H9 (cell line): Measurements from ENCODE around the gene ABCB8. TPM values are rescaled to one million over a fixed set of nuclear protein-coding genes. Genes with fewer than 3 reads are reported as not detected.

Source experiments
- DNase-seq: peaks from one replicate; pipeline ENCODE4 v3.0.0-alpha.2; 2017
- H2AFZ ChIP-seq: one replicate; pipeline ENCODE4 v1.6.1; 2013; ENCODE audit warnings: mild to moderate bottlenecking, low read length, control low read depth, moderate library complexity
- H2AK5ac ChIP-seq: 2 replicates; pipeline ENCODE4 v1.6.1; 2013; ENCODE audit warnings: low read length, control low read depth, mixed read lengths; ENCODE audit not compliant: insufficient read length
- H2BK120ac ChIP-seq: one replicate; pipeline ENCODE4 v1.6.1; 2013; ENCODE audit warnings: low read depth, mild to moderate bottlenecking, low read length, control low read depth, inconsistent platforms; ENCODE audit not compliant: poor library complexity, severe bottlenecking
- H2BK12ac ChIP-seq: 2 replicates; pipeline ENCODE4 v1.6.1; 2013; ENCODE audit warnings: low read length, control low read depth, mixed read lengths, low read depth; ENCODE audit not compliant: insufficient read length
- H2BK15ac ChIP-seq: 2 replicates; pipeline ENCODE4 v1.6.1; 2013; ENCODE audit warnings: low read depth, low read length, control low read depth
- H2BK20ac ChIP-seq: one replicate; pipeline ENCODE4 v1.6.1; 2013; ENCODE audit warnings: low read depth, mild to moderate bottlenecking, low read length, control low read depth, inconsistent platforms; ENCODE audit not compliant: poor library complexity, severe bottlenecking
- H2BK5ac ChIP-seq: 2 replicates; pipeline ENCODE4 v1.6.1; 2013; ENCODE audit warnings: low read length, control low read depth, mixed read lengths; ENCODE audit not compliant: insufficient read length
- H3K14ac ChIP-seq: 2 replicates; pipeline ENCODE4 v1.6.1; 2013; ENCODE audit warnings: low read length, control low read depth; ENCODE audit not compliant: insufficient read depth
- H3K18ac ChIP-seq: 2 replicates; pipeline ENCODE4 v1.6.1; 2013; ENCODE audit warnings: low read depth, mild to moderate bottlenecking, mixed read lengths, low read length, control low read depth; ENCODE audit not compliant: insufficient read length
- H3K23ac ChIP-seq: 2 replicates; pipeline ENCODE4 v1.6.1; 2013; ENCODE audit warnings: low read length, control low read depth, mixed read lengths, low read depth; ENCODE audit not compliant: insufficient read length
- H3K23me2 ChIP-seq: 2 replicates; pipeline ENCODE4 v1.6.1; 2013; ENCODE audit warnings: low read depth, mild to moderate bottlenecking, mixed read lengths, low read length, control low read depth; ENCODE audit not compliant: insufficient read length, poor library complexity, severe bottlenecking
- H3K27ac ChIP-seq: 2 replicates; pipeline ENCODE4 v1.5.1; 2013; ENCODE audit warnings: low read length, control low read depth, mixed read lengths, low read depth; ENCODE audit not compliant: insufficient read length
- H3K27me3 ChIP-seq: 2 replicates; pipeline ENCODE4 v1.6.1; 2013; ENCODE audit warnings: low read length, control low read depth, inconsistent platforms; ENCODE audit not compliant: insufficient read depth
- H3K4ac ChIP-seq: 2 replicates; pipeline ENCODE4 v1.6.1; 2013; ENCODE audit warnings: low read depth, mild to moderate bottlenecking, control low read depth, inconsistent platforms, low read length, moderate library complexity
- H3K4me1 ChIP-seq: 2 replicates; pipeline ENCODE4 v1.6.1; 2013; ENCODE audit warnings: low read length, control low read depth, inconsistent platforms; ENCODE audit not compliant: insufficient read depth
- H3K4me2 ChIP-seq: 2 replicates; pipeline ENCODE4 v1.6.1; 2013; ENCODE audit warnings: low read length, control low read depth, mixed read lengths; ENCODE audit not compliant: insufficient read length, insufficient read depth
- H3K56ac ChIP-seq: 2 replicates; pipeline ENCODE4 v1.6.1; 2013; ENCODE audit warnings: low read depth, mild to moderate bottlenecking, mixed read lengths, low read length, control low read depth; ENCODE audit not compliant: insufficient read length
- H3K79me1 ChIP-seq: 2 replicates; pipeline ENCODE4 v1.6.1; 2013; ENCODE audit warnings: low read depth, mild to moderate bottlenecking, moderate library complexity, low read length, control low read depth, inconsistent platforms; ENCODE audit not compliant: insufficient read depth, poor library complexity, severe bottlenecking
- H3K79me2 ChIP-seq: 2 replicates; pipeline ENCODE4 v1.6.1; 2013; ENCODE audit warnings: low read length, control low read depth, inconsistent platforms; ENCODE audit not compliant: insufficient read depth
- H3K9ac ChIP-seq: 2 replicates; pipeline ENCODE4 v1.6.1; 2013; ENCODE audit warnings: low read length, control low read depth, mixed read lengths; ENCODE audit not compliant: insufficient read length; ENCODE audit errors: extremely low read depth
- H3K9me3 ChIP-seq: one replicate; pipeline ENCODE4 v1.6.1; 2013; ENCODE audit warnings: low read depth, low read length, inconsistent platforms; ENCODE audit not compliant: control insufficient read depth
- H3T11ph ChIP-seq: one replicate; pipeline ENCODE4 v1.6.1; 2013; ENCODE audit warnings: mild to moderate bottlenecking, low read length, control low read depth, inconsistent platforms
- H4K20me1 ChIP-seq: one replicate; pipeline ENCODE4 v1.6.1; 2013; ENCODE audit not compliant: control insufficient read depth, insufficient read length, insufficient read depth
- H4K5ac ChIP-seq: 2 replicates; pipeline ENCODE4 v1.6.1; 2013; ENCODE audit warnings: low read depth, mild to moderate bottlenecking, mixed read lengths, low read length, control low read depth; ENCODE audit not compliant: insufficient read length
- H4K8ac ChIP-seq: replicated peaks from 2 replicates; pipeline ENCODE4 v1.6.1; 2013; ENCODE audit warnings: low read length, control low read depth, mixed read lengths, low read depth; ENCODE audit not compliant: insufficient read length
- H4K91ac ChIP-seq: 2 replicates; pipeline ENCODE4 v1.6.1; 2013; ENCODE audit warnings: low read depth, mild to moderate bottlenecking, moderate library complexity, mixed read lengths, low read length, control low read depth; ENCODE audit not compliant: insufficient read length
- H3K27ac Mint-ChIP-seq, 3 experiments: 2 replicates in 2 of 3; 3 replicates in 1 of 3; pipeline ENCODE4 v1.8.0; 2020 to 2021; ENCODE audit warnings: mixed read lengths in 3 of 3, mild to moderate bottlenecking in 1 of 3, moderate library complexity in 1 of 3
- H3K27me3 Mint-ChIP-seq: 2 replicates; pipeline ENCODE4 v1.8.0; 2021; ENCODE audit warnings: low read depth, mild to moderate bottlenecking, moderate library complexity, mixed read lengths
- H3K36me3 Mint-ChIP-seq, 3 experiments: 2 replicates in 2 of 3; 3 replicates in 1 of 3; pipeline ENCODE4 v1.8.0; 2020 to 2021; ENCODE audit warnings: low read depth in 3 of 3, mixed read lengths in 3 of 3; ENCODE audit not compliant: insufficient read depth in 1 of 3
- H3K4me1 Mint-ChIP-seq, 2 experiments: 2 replicates each; pipeline ENCODE4 v1.8.0; 2020; ENCODE audit warnings: mixed read lengths in 2 of 2
- H3K4me3 Mint-ChIP-seq, 2 experiments: 2 replicates in 1 of 2; 3 replicates in 1 of 2; pipeline ENCODE4 v1.8.0; 2020 to 2021; ENCODE audit warnings: mild to moderate bottlenecking in 2 of 2, mixed read lengths in 2 of 2, moderate library complexity in 1 of 2
- H3K9me3 Mint-ChIP-seq, 2 experiments: 2 replicates in 1 of 2; 3 replicates in 1 of 2; pipeline ENCODE4 v1.8.0; 2020; ENCODE audit warnings: mild to moderate bottlenecking in 2 of 2, mixed read lengths in 2 of 2, moderate library complexity in 1 of 2
- WGBS: extraction: QIAGEN DNeasy Blood & Tissue Kit; methylation state at CpG from one replicate; pipeline ENCODE4 v1.1.7; 2013; ENCODE audit warnings: missing lambda C conversion rate, low lambda C conversion rate, mixed read lengths; ENCODE audit not compliant: insufficient read length; ENCODE audit errors: extremely low coverage; 5-methylcytosine and 5-hydroxymethylcytosine counted together
- total RNA-seq: library from RNA; stranded (reverse); gene quantifications from 2 replicates; pipeline ENCODE4 v1.2.1, GENCODE V29; 2021
- TF ChIP-seq, protein P1 (sequence below): fragments of 200-600 bp; sonication (generic); conservative IDR thresholded peaks from 3 replicates; pipeline ENCODE4 v1.8.0; 2021; ENCODE audit warnings: antibody characterized with exemption, mild to moderate bottlenecking

ABCB8 gene
- total RNA-seq, 1 experiment from 2014 or later: 22.1 TPM

DNA sequence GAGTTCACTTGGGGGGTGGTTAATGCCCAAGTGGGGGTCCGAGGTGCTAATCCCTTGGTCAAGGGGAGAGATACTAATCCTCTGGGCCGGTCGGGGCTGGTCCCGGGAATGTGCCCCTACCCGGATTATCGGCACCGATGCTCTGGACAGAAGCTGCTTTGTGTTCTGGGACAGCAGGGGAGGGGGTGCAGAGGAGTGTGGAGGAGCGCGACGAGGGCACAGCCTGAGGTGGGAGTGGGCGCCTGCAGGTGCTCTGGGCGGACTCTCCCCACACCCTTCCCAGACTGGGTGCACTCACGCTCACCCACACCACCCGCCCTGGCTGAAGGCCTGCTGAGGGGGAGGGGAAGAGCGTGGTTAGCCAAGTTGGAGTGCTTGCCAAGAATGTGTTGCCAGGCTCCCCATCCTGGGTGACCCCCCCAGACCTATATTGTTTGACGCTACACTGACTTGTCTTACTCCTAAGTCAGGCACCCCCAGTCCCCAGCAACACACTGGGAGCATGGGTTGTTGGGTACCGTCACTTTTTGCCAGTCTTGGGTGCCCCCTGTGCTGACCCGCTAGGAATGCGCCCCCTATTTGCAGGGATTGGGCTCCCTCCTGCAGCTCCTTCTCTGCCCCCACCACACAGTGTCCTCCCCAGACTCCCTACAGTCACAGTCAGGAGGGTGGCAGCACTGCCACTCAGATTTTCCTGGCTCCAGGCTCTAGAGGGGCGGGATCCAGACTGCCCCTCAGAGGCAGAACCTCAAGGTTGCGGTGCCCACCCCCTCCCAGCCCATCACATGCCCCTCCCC lies 32.4 kb downstream of the ABCB8 start:
- Histone ChIP-seq H3K27ac (no peak overlapping the region), H3K56ac (no peak overlapping the region), H3K14ac (no peak overlapping the region; the same call in 1 of the 2 replicates), H4K8ac (no peak overlapping the region), H2AFZ (no peak overlapping the region), H3K9me3 (no peaks in the 10 kb centered on the region), H3K23me2 (peaks cover 41% of the 10 kb centered on the region), H3K4me1 (peaks cover 8% of the 10 kb centered on the region), H4K20me1 (no peaks in the 10 kb centered on the region), H3K79me1 (no peaks in the 10 kb centered on the region), H2BK12ac (no peak overlapping the region), H2AK5ac (no peak overlapping the region), H4K91ac (no peak overlapping the region), H3K9ac (no peak overlapping the region), H3K4ac (no peak overlapping the region), H2BK15ac (no peak overlapping the region), H3K79me2 (no peaks in the 10 kb centered on the region), H3K18ac (no peak overlapping the region), H3K27me3 (no peaks in the 10 kb centered on the region; the same call in 1 of the 2 replicates), H4K5ac (no peak overlapping the region), H2BK120ac (no peak overlapping the region), H3T11ph (no peak overlapping the region), H3K23ac (no peak overlapping the region), H2BK5ac (no peak overlapping the region), H3K4me2 (peak overlapping the region; percentile 58), H2BK20ac (no peak overlapping the region)
- TF ChIP-seq, protein P1, sequence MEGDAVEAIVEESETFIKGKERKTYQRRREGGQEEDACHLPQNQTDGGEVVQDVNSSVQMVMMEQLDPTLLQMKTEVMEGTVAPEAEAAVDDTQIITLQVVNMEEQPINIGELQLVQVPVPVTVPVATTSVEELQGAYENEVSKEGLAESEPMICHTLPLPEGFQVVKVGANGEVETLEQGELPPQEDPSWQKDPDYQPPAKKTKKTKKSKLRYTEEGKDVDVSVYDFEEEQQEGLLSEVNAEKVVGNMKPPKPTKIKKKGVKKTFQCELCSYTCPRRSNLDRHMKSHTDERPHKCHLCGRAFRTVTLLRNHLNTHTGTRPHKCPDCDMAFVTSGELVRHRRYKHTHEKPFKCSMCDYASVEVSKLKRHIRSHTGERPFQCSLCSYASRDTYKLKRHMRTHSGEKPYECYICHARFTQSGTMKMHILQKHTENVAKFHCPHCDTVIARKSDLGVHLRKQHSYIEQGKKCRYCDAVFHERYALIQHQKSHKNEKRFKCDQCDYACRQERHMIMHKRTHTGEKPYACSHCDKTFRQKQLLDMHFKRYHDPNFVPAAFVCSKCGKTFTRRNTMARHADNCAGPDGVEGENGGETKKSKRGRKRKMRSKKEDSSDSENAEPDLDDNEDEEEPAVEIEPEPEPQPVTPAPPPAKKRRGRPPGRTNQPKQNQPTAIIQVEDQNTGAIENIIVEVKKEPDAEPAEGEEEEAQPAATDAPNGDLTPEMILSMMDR: 0 out of 3 replicates have a peak, but pooled peaks have one; percentile 8
- Mint-ChIP-seq H3K27ac (no peak overlapping the region), H3K4me3 (peak overlapping the region; percentile 78 to 91), H3K9me3 (no peaks in the 10 kb centered on the region; a peak in 1 of 5 replicates), H3K36me3 (peaks cover 9 to 17% (median 17%) of the 10 kb centered on the region in 3 experiments; a peak in 6 of 7 replicates), H3K4me1 (peaks cover 40 to 50% of the 10 kb centered on the region in 2 experiments), H3K27me3 (peaks cover 14% of the 10 kb centered on the region)
- no CpG with 5 or more reads among the region's 21 CpGs for WGBS
- DNase-seq: no peak
